Osteocyte (in vitro differentiated cells): ENCODE measurements around the gene HVCN1. TPM values are rescaled to one million over a fixed set of nuclear protein-coding genes. Genes with fewer than 3 reads are reported as not detected.

Experiments
- DNase-seq: peaks from one replicate; pipeline ENCODE4 v3.0.0; 2021; ENCODE audit warnings: mixed read lengths; ENCODE audit not compliant: unreplicated experiment; ENCODE audit errors: extremely low spot score
- H3K27ac Mint-ChIP-seq: one replicate; pipeline ENCODE4 v1.8.0; 2021; ENCODE audit warnings: mild to moderate bottlenecking, mixed read lengths; ENCODE audit not compliant: unreplicated experiment
- H3K27me3 Mint-ChIP-seq: one replicate; pipeline ENCODE4 v1.8.0; 2021; ENCODE audit warnings: mixed read lengths; ENCODE audit not compliant: unreplicated experiment
- H3K36me3 Mint-ChIP-seq: one replicate; pipeline ENCODE4 v1.8.0; 2021; ENCODE audit warnings: mixed read lengths; ENCODE audit not compliant: unreplicated experiment
- H3K4me1 Mint-ChIP-seq: one replicate; pipeline ENCODE4 v1.8.0; 2021; ENCODE audit warnings: mixed read lengths; ENCODE audit not compliant: unreplicated experiment
- H3K4me3 Mint-ChIP-seq: one replicate; pipeline ENCODE4 v1.8.0; 2021; ENCODE audit warnings: mild to moderate bottlenecking, moderate library complexity, mixed read lengths; ENCODE audit not compliant: unreplicated experiment
- H3K9me3 Mint-ChIP-seq: one replicate; pipeline ENCODE4 v1.8.0; 2021; ENCODE audit warnings: mixed read lengths; ENCODE audit not compliant: unreplicated experiment
- CTCF ChIP-seq: fragments of 200-600 bp; sonication (generic); IDR thresholded peaks from 2 replicates; pipeline ENCODE4 v1.5.0; 2021; ENCODE audit warnings: antibody characterized with exemption, mild to moderate bottlenecking, moderate library complexity
- total RNA-seq: library from RNA; stranded (reverse); gene quantifications from 2 replicates; pipeline ENCODE4 v1.2.1, GENCODE V29; 2021

The HVCN1 gene
- total RNA-seq, 1 donor from 2014 or later = 0.94 TPM

- H3K9me3 Mint-ChIP-seq = peaks cover 4% of the 10 kb centered on the region
- H3K4me3 Mint-ChIP-seq = no peak overlapping the region
- peaks cover 6% of the 10 kb centered on the region for H3K36me3 Mint-ChIP-seq
- no peak overlapping the region for H3K27ac Mint-ChIP-seq
- no peak for TF ChIP-seq CTCF
- H3K27me3 Mint-ChIP-seq = peaks cover under 1% of the 10 kb centered on the region
- H3K4me1 Mint-ChIP-seq = peaks cover 17% of the 10 kb centered on the region
- no peak for DNase-seq
Measured at GRCh38 chr12:110677982-110678381, 10.9 kb downstream of the HVCN1 start.

GRCh38 chr12:110677206-110677911 is 11.6 kb downstream of the HVCN1 start:
- peaks cover 6% of the 10 kb centered on the region for H3K36me3 Mint-ChIP-seq
- DNase-seq = no peak
- no peak overlapping the region for H3K27ac Mint-ChIP-seq

GRCh38 chr12:110676171-110676570 is 12.7 kb downstream of the HVCN1 start:
- no peak for TF ChIP-seq CTCF
- no peak for DNase-seq
- H3K4me3 Mint-ChIP-seq = no peak overlapping the region
- H3K36me3 Mint-ChIP-seq = peaks cover 4% of the 10 kb centered on the region
- peaks cover 4% of the 10 kb centered on the region for H3K9me3 Mint-ChIP-seq
- peaks cover 17% of the 10 kb centered on the region for H3K4me1 Mint-ChIP-seq
- peaks cover 4% of the 10 kb centered on the region for H3K27me3 Mint-ChIP-seq
- H3K27ac Mint-ChIP-seq = no peak overlapping the region

More at GRCh38 chr12:110677206-110677911, 11.6 kb downstream of the HVCN1 start:
- Mint-ChIP-seq H3K4me3 (no peak overlapping the region), H3K4me1 (peaks cover 17% of the 10 kb centered on the region), H3K27me3 (peaks cover 4% of the 10 kb centered on the region), H3K9me3 (peaks cover 4% of the 10 kb centered on the region)
- no peak for TF ChIP-seq CTCF

GRCh38 chr12:110670161-110670701 is 18.7 kb downstream of the HVCN1 start:
- Mint-ChIP-seq H3K36me3 (peaks cover 8% of the 10 kb centered on the region), H3K4me3 (no peak overlapping the region), H3K27ac (no peak overlapping the region), H3K4me1 (no peaks in the 10 kb centered on the region), H3K27me3 (peaks cover 19% of the 10 kb centered on the region), H3K9me3 (peaks cover 18% of the 10 kb centered on the region)
- no peak for TF ChIP-seq CTCF
- DNase-seq = no peak

GRCh38 chr12:110669193-110669502 is 19.8 kb downstream of the HVCN1 start:
- H3K4me3 Mint-ChIP-seq = no peak overlapping the region
- no peak overlapping the region for H3K27ac Mint-ChIP-seq
- H3K27me3 Mint-ChIP-seq = peaks cover 19% of the 10 kb centered on the region
- no peak for DNase-seq
- peaks cover 24% of the 10 kb centered on the region for H3K9me3 Mint-ChIP-seq
- TF ChIP-seq CTCF = no peak
- H3K4me1 Mint-ChIP-seq = no peaks in the 10 kb centered on the region
- peaks cover 4% of the 10 kb centered on the region for H3K36me3 Mint-ChIP-seq
